Activated CD8-positive, alpha-beta memory T cell treated with anti-CD3 and anti-CD28 coated beads, Interleukin-2, amount 50 U/mL, for 48 hours (primary cell): ENCODE results near the gene CCL27.

Source experiments
- DNase-seq: peaks from one replicate; pipeline ENCODE4 v3.0.0-alpha.2; 2020

CCL27 gene

DNA sequence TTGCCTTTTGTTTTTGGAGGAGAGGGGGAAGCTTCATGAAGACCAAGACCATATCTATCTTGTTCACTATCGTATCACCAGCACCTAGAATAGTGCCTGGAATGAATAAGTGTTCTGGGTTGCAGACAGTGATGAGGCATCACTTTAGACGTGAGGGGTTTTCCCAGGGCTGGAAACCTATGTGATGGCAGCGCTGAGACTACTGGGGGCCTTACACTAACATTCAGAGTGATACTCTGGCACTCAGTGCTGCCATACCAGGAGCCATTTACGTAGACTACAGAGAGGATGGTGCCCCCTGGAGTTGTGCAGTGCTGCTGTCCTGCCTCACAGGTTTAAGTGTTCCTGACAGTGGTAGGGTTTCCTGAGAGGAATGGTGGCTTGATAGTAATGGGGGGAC is 21.7 kb upstream of the CCL27 start:
- DNase-seq: peak; percentile 58

DNA sequence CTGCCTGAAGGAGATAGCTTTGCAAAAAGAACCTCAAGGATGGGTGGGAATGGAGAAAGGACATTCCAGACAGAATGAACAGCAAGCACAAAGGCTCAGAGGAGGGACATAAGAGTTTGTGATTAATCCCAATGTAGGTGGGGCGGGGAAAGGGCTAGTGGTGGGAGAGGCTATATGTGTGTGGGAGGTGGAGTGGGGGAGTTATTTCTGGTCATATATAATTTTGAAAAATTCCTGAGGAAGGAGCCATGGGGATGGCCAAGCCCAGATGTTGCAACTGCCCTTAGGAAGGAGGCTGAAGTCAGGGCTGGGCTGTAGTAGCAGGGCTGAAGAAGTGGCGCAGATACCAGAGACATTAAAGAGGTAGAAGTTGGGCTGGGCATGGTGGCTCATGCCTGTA is 13.4 kb upstream of the CCL27 start:
- DNase-seq: no peak

DNA sequence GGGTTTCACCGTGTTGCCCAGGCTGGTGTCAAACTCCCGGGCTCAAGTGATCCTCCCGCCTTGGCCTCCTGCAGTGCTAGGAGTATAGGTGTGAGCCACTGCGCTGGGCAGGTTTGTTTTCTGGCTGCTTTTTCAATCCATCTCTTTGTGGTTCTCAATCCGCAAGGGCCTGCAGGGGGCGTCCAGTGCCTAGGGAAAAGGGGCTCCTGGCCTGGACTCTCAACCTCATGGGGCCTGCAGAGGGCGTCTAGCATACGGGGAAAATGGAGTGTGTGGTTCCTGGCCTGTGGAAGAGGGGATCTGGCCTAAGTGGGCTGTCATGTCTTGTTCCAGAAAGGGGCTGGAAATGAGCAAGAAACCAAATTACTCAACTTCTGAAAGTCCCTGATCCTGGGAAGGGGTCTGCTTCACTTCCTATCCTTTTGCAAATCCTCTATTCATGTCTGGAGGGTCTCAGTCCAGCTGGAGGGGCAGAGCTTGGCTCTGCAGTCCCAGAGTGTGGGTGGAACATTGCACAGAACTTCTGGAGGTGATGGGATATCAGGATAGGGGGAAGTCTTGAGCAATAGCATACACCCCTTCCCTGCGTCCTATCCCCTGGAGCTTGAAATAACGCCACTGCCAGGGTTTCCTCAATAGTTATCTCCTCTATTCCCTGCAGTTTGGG is 12.7 kb upstream of the CCL27 start:
- DNase-seq: peak; percentile 78

DNA sequence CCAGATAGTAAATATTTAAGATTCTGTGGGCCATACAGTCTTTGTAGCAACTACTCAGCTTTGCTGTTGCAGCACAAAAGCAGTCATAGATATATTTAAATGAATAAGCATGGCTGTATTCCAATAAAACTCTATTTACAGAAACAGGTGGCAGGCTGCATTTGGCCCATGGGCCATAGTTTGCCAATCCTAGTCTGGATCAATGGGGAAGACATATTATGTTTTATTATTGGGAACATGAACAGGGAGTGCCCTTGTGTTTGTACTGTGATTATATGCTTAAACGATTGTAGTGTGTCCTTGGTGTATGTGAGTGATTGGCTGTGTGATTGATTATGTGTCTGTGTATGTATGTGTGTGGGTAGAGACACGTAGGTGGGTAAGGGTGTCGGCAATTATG is 12.0 kb upstream of the CCL27 start:
- no peak for DNase-seq

DNA sequence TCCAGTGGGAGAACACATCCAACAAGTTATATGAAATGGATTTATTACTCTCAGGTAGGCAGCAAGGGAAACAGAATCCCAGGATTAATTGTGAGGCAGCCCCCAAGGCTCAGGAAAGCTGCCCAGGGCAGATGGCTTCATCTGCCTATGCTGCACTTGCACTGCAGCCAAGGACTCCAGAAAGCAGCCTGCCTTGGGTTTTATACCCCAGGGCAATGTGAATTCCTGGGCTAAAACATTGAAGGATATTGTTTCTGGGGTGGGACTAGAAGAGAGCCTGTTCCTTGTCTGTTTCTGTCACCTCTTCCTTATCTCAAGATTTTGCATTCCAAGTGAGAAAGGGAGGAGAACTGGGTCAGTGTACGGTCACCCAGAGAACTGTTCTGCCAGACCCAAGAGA is 8.8 kb upstream of the CCL27 start:
- DNase-seq: no peak

DNA sequence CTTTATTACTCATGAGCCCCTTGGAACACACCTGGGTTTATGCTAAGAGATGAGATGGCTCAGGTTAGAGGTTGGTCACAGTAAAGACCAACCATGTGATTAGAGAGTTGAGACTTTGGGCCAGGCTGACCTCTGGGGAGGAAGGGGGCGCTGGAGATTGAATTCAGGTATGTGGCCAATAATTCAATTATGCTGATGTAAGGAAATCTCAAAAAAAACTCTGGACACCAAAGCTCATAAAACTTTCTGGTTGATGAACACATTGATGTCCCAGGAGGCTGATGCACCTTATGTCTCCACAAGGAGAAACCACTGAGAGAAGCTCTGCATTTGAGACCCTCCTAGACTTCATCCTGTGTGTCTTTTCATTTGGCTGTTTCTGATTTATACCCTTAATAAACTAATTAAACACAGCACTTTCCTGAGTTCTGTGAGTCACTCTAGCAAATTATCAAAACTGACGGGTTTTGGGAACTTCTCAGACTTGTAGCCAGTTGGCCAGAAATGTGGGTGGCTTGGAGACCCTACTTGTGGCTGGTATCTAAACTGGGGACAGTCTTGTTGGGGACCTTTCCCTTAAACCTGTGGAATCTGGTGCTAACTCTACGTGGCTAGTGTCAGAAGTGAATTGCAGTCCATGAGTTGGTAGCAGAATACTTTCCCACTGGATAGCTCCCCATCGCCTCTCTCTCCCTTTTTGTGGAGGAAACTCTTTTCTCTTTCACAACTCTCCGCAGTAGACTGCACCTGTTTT is 7.5 kb upstream of the CCL27 start:
- no peak for DNase-seq

DNA sequence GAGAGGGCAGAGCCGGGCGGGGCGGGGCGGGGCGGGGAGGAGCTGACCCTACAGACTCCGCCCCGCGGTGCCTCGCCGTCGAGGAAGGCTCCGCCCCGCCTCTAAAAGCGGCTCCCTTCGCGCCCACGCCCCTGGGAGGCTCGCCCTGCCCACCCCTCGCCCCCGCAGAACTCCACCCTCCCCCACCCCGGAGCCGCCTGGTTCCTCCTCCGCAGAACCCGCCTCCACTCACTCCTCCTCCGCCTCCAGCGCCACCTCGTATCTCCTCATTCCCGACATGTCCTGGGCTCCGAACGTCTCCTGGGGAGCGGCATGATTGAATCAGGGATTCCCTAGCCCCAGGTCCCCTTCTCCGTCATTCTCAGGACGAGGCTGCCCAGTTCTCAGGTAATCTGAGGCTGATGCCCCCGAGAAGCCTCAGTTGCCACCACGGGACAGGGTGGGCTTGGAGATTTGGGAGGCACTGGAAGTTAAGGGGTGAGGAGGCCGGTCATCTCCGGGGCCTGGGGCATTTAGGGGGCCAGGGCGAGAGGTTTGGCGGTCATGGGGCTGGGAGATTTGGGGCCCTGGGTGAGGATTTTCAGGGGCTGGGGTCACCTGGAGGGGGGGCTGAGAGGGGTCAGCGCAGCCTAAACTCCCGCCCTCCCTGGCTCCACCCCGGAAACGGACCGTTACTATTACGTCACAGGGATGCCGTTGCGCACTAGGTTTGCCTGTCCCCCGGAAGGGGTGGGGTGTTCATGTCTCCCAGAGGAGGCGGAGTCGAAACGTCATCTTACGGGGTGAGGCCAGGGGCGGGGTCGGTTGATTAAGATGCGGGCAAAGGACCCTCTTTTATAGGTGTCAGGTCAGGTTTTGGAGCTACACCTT is 3.2 kb upstream of the CCL27 start:
- DNase-seq: peak; percentile 90

DNA sequence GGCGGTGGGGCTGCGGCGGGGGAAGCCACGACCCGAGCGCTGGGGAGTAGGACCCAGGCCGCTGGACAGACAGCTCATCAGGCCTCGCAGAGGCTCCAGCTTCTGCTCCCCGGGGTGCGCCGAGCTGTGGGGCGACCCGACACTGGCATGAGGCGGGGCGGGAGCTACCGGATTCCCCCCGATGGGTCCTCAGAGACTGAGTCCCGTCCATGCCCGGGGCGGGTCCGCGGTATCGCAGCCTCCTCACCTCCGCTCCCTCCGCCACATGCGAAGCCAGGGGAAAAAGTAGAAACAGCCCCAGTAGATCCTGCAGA is 2.6 kb upstream of the CCL27 start:
- DNase-seq: no peak

DNA sequence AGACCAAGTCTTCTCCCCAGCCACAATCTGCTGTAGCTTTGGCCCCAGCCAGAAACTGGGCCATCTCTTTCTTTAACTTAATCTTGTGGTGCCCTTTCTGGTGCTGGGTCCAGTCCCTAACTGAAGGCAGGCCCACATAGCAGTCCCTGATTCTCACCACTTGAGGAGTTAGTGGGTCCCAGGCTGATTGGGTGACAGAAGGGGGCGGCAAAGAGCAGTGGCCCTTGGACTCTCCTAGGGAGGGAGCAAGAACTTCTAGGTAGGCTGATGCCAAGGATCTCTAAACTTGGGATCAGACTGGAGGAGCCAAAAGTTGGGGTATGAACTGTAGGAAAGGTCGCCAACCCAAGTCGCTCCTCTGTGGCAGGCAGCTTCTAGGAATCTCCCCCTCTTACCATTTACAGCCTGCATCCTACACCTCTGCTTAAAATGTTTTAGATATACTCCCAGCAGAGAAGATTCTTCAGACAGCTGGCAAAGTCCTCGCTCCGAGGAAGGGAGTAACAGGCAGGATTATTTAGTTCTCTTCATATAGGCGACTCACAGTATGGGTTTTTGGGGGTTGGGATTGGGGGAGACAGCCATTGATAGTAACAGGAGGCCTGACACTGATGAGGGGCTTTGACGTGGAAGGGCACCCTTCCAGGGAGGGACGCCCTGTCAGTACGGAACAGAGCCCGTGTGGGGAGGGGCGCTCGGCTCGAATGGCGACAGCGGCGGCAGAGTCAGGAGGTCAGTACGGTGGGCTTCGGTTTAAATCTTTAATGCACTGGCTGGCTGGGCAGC is 2.0 kb upstream of the CCL27 start:
- DNase-seq: peak; percentile 88

DNA sequence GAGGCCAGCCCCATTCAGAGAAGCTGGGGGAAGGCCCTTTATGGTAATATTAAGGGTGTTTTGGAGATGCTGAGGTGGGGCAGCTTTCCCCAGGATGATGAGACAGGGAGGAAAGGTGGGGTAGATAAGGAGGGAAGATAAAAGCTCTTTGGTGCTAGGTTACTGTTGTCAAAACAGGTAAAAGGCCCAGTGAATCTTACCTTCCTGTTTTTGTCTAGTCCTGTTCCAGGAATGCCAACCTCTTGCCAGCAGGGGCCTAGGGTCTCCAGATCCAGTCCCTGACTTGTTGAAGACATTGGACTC is 797 bp upstream of the CCL27 start:
- DNase-seq: no peak

DNA sequence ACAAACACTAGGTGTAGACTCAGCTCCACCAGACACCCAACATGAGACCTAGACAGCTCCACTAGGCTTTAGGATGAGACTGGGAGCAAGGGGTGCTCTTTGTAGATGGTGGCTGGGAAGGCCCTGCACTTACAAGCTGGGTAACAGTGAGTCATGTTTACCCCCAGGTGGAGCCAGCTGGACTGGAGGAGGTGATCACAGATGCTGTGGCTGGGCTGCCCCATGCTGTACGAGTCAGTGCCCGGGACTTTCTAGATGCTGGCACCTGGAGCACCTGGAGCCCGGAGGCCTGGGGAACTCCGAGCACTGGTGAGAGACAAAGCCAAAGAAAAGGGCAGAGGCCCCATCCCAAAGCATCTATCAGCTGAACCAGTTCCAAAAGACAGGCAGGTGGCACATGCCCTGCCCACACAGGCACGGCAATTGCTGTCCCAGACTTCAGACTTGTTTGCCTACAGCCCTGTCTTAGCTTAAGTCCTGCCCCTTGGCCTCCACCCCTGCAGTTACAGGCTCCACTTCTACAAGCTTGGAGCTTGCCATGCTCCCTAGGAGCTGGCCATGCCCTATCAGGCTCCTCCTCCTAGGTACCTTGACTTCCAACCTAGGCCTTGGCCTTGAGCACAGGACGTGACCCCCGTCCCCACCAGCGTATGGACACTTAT is 2.7 kb downstream of the CCL27 start:
- DNase-seq: no peak

DNA sequence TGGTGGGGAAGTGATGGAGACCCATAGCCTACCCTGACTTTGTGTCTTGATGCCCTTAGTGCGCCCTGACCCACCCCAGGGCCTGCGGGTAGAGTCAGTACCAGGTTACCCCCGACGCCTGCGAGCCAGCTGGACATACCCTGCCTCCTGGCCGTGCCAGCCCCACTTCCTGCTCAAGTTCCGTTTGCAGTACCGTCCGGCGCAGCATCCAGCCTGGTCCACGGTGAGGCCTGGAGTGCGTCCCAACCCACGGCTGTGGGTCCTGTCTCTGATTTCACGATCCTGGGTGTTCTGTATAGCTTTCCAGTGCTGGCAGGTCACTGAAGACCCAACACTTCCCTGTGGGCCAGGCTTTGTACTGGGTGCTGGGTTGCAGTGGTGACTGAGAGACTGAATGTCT is 4.0 kb downstream of the CCL27 start:
- DNase-seq: no peak

DNA sequence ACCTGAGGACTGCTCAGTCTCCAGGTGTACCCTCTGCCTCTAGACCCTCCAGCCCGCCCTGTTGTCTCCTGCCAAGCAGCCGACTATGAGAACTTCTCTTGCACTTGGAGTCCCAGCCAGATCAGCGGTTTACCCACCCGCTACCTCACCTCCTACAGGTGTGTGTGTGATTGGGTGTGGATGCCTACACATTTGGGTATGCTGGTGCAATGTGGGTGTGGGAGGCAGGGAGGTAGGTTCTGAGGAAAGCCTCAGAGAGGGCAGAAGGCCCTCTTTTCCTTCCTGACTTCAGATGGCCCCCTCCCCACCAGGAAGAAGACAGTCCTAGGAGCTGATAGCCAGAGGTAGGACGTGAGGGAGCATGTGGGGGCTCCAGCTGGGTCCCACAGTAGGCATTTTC is 5.5 kb downstream of the CCL27 start:
- no peak for DNase-seq

DNA sequence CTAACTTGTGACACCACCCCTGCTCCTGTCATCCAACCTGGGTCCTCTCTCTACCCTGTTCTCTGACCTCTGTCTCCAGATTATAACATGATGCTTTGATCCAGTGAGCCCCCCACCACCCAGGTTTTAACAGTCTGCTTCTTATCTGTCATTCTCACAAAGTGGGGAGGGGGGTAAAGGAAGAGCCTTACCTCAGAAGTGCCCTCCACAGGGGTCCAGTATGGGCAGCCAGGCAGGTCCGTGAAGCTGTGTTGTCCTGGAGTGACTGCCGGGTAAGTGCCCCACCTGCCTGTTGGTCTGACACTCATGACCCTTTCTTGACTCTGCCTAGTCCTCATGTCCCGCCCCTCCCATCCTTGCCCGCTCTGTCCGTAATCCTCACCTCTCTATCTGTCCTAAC is 7.1 kb downstream of the CCL27 start:
- DNase-seq: no peak

DNA sequence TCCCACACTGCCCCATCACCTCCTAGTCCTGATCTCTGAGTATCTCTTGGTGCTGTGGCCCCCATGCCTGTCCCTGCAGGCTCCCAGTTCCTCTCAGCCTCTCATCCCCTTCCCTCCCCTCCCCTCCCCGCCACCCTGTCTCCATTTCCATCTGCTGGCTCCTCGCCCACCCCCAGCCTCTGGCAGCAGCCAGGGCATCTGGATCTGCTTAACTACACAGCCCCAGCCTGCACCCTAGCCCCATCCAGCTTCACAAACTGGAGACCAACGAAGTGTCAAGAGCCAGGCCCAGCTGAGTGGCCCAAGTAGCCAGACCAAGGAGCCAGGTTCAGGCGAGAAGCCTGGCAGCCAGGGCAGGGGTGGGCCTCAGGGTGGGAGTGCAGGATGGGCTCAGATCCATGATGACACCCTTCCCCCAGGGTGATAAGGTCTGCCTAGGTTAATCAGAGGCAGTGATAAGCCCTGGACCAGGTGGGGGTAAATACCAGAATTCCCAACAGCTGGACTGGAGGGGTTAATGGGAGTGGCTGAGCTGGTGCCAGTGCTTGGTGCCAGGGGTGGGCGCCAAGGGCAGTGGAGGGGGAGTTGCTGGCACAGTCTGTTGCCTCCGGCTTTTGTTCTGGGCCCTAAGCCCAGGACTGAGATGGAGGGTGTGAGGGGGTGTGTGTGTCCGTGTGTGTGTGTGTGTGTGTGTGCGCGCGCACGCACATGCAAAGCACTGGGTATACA is 8.0 kb downstream of the CCL27 start:
- no peak for DNase-seq

DNA sequence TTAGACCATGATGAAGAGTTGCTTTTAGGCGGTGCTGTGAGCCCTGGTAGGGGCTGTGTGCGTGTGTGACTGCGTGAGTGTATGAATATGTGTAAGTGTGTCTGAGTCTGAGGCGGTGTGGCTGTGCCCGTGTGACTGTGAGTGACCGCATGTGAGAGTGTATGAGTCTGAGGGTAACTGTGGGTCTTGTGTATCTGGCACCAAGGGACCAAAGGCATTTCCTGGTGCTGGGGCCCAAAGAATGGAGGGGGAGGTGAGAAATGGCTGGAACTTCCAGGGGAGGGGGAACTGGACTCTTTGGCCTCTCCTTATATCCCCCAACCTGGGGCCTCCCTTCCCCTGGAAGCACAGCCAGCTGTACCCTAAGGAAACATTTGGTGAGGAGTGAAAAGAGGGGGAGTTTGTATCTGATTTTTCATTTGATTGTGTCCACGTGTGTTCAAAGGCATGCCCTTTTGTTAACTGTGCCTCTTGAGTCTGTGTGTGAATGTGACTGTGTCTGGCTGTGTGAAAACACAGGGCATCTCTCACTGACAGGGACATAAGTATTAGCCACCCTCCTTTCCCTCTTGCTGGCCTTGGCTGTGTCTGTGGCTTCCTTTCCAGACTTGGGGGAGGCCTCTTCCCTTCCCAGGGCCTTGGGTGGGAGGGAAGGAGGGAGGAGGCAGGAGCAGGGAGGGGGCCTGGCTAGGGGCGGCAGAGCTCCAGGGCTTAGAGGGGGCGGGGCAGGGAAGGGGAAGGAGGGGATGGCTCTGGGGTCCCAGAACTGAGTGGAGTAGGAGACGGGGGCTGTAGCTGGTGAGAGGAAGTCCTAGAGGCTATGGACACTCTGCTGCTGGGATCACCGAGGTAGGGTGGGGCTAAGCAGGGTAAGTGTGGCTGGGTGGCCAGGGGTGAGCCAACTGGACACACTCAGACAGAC is 9.0 kb downstream of the CCL27 start:
- DNase-seq: no peak

DNA sequence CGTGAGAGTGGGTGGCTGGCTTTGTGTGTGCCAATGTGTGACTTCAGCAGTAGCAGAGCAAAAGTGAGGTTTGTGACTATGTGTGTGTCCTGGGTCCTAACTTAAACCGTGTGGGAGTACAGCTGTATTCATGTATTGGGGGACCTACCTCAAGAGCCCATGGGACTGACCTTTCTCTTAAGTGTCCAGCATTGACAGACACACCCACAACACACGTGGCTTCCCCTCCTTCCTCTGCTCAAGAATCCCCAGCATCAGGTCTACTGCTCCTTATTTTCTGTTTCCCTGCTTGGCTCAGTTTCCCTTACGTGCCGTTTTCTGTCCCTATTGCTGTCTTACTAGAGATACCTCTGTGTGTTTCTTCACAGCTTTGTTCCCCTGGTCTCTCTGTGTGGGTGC is 9.9 kb downstream of the CCL27 start:
- DNase-seq: no peak

DNA sequence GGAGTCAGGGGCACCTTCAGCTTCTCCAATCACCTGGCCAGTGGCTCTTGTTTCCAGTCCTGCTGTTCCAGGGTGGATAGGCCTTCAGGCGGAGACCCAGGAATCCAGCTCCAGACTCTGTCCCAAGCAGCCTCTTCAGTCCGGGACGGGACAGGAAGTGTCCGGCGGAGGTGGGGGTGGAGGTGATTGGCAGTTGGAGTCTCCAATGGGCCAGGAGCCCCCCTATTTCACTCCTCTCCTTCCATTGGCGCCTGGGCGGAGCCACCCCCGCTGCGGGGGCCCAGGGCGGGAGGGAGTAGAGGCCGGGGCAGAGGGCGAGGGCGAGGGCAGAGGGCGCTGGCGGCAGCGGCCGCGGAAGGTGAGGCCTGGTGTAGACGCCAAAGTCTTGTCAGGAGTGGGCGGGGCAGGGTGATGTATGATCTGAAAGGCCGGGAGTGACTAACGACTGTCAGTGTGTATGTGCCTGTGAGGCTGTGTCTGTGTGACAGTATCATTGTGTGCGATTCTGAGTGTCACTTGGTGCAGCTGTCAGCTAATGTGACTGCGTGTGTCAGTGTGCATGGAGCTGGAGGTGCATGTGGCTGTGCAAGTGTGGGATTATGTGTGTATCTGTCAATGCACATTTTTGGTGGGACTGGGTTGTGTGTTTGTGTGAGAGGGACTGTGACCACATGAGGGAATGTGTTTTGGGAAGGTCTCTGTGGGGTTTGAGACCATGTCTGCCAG is 10.4 kb downstream of the CCL27 start, which contains the start of gene IL11RA:
Gene IL11RA (plus strand): TSS at position 310 of the 726 bp plus-strand sequence. CDS start 3,033 bp downstream, outside the sequence.
- DNase-seq: peak; percentile 73

DNA sequence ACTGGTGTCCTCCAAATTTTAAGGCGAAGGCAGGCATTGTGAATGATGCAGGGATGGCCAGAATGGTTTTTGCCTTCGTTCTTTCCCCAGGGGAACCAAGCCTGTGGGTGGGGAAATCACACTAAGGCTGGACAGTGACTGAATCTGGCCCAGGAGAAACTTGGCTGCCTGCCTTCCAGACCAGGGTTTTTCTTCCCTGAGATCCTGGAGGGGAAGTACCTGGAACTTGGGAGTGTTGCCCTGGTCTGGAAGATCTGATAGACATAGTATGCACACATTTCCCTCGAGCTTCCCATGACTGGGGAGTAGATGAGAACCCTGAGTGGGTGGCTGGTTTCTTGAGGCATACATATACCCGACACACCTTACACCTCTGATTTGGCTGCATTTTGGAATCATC is 11.1 kb downstream of the CCL27 start:
- no peak for DNase-seq

DNA sequence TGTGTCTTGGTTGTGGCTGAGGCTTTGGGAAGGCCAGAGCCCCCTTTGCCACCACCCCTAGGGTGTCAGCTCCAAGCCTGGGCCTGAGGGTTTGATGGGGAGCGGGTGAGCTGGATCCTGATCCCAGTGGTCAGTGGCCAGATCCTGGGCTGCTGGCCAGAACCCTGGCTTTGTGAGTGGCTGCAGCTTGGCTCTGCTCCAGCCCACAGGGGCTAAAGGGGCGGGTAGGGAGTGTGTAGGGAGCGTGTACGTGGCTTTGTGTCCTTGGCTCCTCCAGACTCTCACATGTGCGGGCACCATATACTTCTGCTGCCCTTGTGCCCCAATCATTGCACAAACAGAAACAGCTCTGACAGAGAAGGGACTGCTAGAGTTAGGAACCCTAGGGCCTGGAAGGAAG is 11.6 kb downstream of the CCL27 start:
- DNase-seq: no peak
